Activated naive CD8-positive, alpha-beta T cell treated with anti-CD3 and anti-CD28 coated beads for 36 hours (primary cell): ENCODE measurements around the gene ALG12. TPM values are rescaled to one million over a fixed set of nuclear protein-coding genes. Genes with fewer than 3 reads are reported as not detected.

Experiments
- DNase-seq: peaks from one replicate; pipeline ENCODE4 v3.0.0; 2021
- H3K27ac Mint-ChIP-seq: one replicate; pipeline ENCODE4 v1.8.0; 2022; ENCODE audit warnings: mild to moderate bottlenecking, moderate library complexity, mixed read lengths
- H3K27me3 Mint-ChIP-seq: one replicate; pipeline ENCODE4 v1.8.0; 2022; ENCODE audit warnings: mild to moderate bottlenecking, mixed read lengths
- H3K36me3 Mint-ChIP-seq: one replicate; pipeline ENCODE4 v1.8.0; 2021; ENCODE audit warnings: mild to moderate bottlenecking, mixed read lengths
- H3K4me1 Mint-ChIP-seq: one replicate; pipeline ENCODE4 v1.8.0; 2021; ENCODE audit warnings: mixed read lengths
- H3K4me3 Mint-ChIP-seq: one replicate; pipeline ENCODE4 v1.8.0; 2022; ENCODE audit warnings: mild to moderate bottlenecking, moderate library complexity, mixed read lengths
- H3K9me3 Mint-ChIP-seq: one replicate; pipeline ENCODE4 v1.8.0; 2022; ENCODE audit warnings: mixed read lengths
- total RNA-seq, 2 experiments: library from RNA; stranded (reverse); gene quantifications; one replicate each; pipeline ENCODE4 v1.2.3, GENCODE V29; 2021

Gene ALG12
- 10 to 100 TPM; 14.5 to 15.2 TPM for total RNA-seq

DNA sequence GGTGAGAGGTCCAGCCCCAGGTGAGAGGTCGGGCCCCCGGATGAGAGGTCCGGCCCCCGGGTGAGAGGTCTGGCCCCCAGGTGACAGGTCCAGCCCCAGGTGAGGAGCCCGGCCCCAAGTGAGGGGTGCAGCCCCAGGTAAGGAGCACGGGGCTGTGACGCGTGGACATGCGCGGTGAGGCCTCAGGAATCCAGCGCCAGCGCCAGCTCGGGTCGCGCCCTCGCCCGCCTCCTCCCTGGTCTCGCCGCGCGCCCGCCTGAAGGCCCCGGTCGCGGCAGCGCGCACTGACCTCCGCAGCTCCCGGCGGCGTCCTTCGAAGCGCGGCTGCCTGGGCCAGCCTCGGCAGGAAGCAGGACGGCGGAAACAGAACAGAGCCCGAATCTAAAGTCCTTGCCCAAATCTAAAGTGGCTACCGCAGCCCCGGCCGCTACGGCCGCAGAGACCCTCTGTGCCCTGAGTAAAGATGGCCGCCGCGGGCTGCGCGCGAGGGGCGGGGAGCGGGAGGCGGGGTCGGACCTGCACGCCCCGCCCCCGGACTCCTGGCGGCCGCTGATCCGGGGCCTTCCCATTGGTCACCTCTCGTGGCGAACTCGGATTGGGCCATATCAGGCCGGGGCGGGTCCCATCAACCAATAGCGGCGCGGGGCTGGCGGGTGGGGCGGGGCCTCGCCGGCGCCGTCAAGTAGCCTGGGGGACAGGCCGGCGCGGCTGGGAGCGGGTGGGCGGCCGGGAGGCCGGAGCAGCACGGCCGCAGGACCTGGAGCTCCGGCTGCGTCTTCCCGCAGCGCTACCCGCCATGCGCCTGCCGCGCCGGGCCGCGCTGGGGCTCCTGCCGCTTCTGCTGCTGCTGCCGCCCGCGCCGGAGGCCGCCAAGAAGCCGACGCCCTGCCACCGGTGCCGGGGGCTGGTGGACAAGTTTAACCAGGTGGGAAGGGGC lies at the start of gene ALG12, which contains the start of gene CRELD2:
Gene ALG12 (minus strand): TSS at position 465 of the 937 bp plus-strand sequence. CDS start 4,673 bp downstream, outside the sequence.
Gene CRELD2 (plus strand): TSS at position 661 of the 937 bp plus-strand sequence. CDS start 136 bp downstream, at position 797.
- no peaks in the 10 kb centered on the region for H3K9me3 Mint-ChIP-seq
- peak within 1 kb of the TSS; percentile 83 for H3K27ac Mint-ChIP-seq
- peaks cover 18% of the 10 kb centered on the region for H3K4me1 Mint-ChIP-seq
- peaks cover 2% of the 10 kb centered on the region for H3K36me3 Mint-ChIP-seq
- no peaks in the 10 kb centered on the region for H3K27me3 Mint-ChIP-seq
- H3K4me3 Mint-ChIP-seq, result peak within 1 kb of the TSS; percentile 88
- DNase-seq, result peak; percentile 98

DNA sequence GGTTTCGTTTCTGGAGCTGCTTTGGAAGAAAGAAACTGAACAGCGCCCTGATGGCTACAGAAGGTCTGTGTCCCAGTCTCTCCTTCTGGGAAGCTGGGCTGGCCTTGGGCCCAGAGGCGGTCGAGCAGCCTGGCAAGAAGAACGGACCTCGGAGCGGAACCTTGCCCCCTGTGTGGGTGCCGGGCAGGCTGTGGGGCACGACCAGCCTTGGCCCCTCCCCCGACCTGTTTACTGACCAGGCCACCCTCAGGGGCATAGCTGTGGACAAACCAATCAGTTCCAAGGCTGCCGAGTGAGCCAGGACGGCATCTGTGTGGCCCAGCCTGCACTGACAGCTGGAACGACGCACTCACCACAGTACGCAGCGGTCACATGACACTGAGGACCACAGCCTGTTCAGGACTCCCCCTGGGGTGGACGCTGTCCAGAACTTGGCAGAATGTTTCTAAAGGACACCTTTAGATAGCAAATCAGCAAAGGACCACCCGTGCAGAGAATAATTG lies 49.5 kb upstream of the ALG12 start:
- DNase-seq, result no peak
- H3K27ac Mint-ChIP-seq, result peak overlapping the region; percentile 66
- no peaks in the 10 kb centered on the region for H3K27me3 Mint-ChIP-seq
- H3K36me3 Mint-ChIP-seq, result peaks cover 26% of the 10 kb centered on the region
- peaks cover 42% of the 10 kb centered on the region for H3K4me1 Mint-ChIP-seq
- no peak overlapping the region for H3K4me3 Mint-ChIP-seq
- no peaks in the 10 kb centered on the region for H3K9me3 Mint-ChIP-seq

DNA sequence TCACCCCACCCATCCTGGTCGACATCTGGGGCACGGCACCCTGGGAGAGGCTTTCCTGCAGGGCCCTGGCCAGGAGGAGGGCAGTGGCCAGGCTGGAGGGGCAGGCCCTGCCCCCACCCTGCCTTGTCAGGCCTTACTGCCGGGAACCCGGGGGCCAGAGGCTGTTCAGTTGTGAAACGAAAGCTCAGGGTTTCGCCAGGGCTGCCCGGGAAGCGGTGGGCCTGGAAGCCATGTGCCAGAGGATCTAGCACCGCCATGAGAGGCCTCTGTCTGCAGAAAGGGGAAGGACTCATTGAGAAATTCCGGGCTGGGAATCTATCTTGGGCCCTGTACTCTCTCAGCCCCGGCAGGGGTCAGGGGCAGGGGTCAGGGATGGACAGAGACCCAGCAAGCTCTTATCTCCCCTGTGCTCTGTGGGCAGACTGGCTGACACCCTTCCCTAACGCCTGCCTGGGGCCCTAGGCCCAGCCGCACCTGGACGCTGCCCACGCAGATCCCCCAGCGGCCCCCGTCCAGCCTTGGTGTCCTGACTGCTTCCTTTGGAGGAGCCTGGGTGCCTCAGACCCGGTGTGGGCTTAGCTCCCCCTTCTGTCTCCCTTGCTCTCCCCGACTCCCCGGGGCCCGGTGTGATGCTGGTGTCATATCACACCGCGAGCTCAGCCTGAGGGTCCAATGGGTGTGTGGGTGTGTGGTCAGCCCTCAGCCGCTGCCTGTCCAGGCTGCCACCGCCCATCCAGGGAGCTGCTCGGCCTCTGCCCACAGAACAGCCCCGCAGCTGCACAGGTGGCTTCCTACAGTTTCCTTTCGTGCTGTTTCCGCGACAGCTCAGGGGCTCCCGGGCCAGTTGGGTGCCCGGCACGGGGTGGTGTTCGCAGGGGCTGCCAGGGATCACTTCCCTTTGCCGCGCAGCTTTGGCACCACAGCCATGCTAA lies 48.8 kb upstream of the ALG12 start:
- peaks cover 30% of the 10 kb centered on the region for H3K36me3 Mint-ChIP-seq
- H3K9me3 Mint-ChIP-seq, result no peaks in the 10 kb centered on the region
- H3K27me3 Mint-ChIP-seq, result no peaks in the 10 kb centered on the region
- no peak for DNase-seq
- peak overlapping the region; percentile 66 for H3K27ac Mint-ChIP-seq
- peak overlapping the region; percentile 56 for H3K4me3 Mint-ChIP-seq
- peaks cover 42% of the 10 kb centered on the region for H3K4me1 Mint-ChIP-seq

DNA sequence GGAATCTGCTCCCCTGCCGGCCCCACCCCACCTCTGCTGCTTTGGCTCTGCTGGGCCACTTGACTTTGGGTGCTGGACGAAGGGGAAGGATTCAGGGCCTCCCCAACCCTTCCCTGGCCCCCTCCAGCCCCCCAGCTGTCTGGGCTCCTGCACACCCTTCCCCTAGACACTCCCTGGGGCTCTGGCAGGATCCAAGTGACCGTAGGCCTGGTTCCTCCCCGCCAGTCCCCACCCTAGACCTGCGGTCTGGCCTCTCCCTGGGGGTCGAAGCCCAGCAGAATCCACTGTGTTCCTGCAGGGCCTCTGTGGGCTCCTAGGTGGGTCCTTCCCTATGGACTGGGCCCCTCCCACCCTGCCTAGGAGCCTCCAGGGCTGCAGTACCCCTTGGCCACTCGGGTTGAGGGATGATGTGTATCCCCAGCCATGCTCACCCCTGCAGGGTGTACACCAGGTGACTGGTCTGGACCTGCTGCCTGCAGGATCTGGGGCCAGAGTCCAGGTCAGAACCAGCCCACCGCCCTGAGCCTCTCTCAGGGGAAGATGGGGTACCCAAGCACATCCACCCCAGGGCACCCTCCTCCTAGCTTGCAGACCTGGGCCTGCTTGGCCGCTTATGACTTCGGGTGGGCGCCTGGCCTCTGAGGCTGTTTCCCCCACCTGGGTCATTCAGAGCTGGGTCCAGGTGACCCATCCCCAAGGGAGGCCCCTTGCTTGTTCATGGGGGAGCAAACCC lies 48.0 kb upstream of the ALG12 start:
- Mint-ChIP-seq H3K27me3 (no peaks in the 10 kb centered on the region), H3K36me3 (peaks cover 36% of the 10 kb centered on the region), H3K4me3 (peak overlapping the region; percentile 32), H3K9me3 (no peaks in the 10 kb centered on the region), H3K27ac (peak overlapping the region; percentile 51), H3K4me1 (peaks cover 42% of the 10 kb centered on the region)
- no peak for DNase-seq

GRCh38 chr22:49965091-49966040 lies 47.1 kb upstream of the ALG12 start:
- peak overlapping the region; percentile 68 for H3K27ac Mint-ChIP-seq
- no peak for DNase-seq
- peak overlapping the region; percentile 92 for H3K4me3 Mint-ChIP-seq
- H3K9me3 Mint-ChIP-seq, result no peaks in the 10 kb centered on the region
- H3K36me3 Mint-ChIP-seq, result peaks cover 36% of the 10 kb centered on the region
- peaks cover 36% of the 10 kb centered on the region for H3K4me1 Mint-ChIP-seq
- no peaks in the 10 kb centered on the region for H3K27me3 Mint-ChIP-seq

- Mint-ChIP-seq H3K27ac (peak overlapping the region; percentile 88), H3K9me3 (no peaks in the 10 kb centered on the region), H3K4me3 (peak overlapping the region; percentile 92), H3K27me3 (no peaks in the 10 kb centered on the region), H3K36me3 (peaks cover 36% of the 10 kb centered on the region), H3K4me1 (peaks cover 30% of the 10 kb centered on the region)
- no peak for DNase-seq
Measured at GRCh38 chr22:49964136-49965090, 46.2 kb upstream of the ALG12 start.

DNA sequence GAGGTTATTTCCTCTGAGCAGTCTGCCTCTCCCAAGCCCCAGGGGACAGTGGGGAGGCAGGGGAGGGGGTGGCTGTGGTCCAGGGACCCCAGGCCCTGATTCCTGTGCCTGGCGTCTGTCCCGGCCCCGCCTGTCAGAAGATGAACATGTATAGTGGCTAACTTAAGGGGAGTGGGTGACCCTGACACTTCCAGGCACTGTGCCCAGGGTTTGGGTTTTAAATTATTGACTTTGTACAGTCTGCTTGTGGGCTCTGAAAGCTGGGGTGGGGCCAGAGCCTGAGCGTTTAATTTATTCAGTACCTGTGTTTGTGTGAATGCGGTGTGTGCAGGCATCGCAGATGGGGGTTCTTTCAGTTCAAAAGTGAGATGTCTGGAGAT lies 45.4 kb upstream of the ALG12 start:
- no peak for DNase-seq
- H3K36me3 Mint-ChIP-seq, result peaks cover 36% of the 10 kb centered on the region
- H3K4me1 Mint-ChIP-seq, result peaks cover 35% of the 10 kb centered on the region
- peak overlapping the region; percentile 88 for H3K27ac Mint-ChIP-seq
- no peaks in the 10 kb centered on the region for H3K9me3 Mint-ChIP-seq
- H3K4me3 Mint-ChIP-seq, result peak overlapping the region; percentile 92
- H3K27me3 Mint-ChIP-seq, result no peaks in the 10 kb centered on the region

GRCh38 chr22:49962751-49963646 lies 44.8 kb upstream of the ALG12 start:
- H3K4me1 Mint-ChIP-seq, result peaks cover 33% of the 10 kb centered on the region
- peak overlapping the region; percentile 92 for H3K4me3 Mint-ChIP-seq
- no peak for DNase-seq
- H3K36me3 Mint-ChIP-seq, result peaks cover 35% of the 10 kb centered on the region
- H3K27me3 Mint-ChIP-seq, result no peaks in the 10 kb centered on the region
- peak overlapping the region; percentile 88 for H3K27ac Mint-ChIP-seq
- H3K9me3 Mint-ChIP-seq, result no peaks in the 10 kb centered on the region

- no peaks in the 10 kb centered on the region for H3K27me3 Mint-ChIP-seq
- DNase-seq, result peak; percentile 86
- H3K27ac Mint-ChIP-seq, result peak overlapping the region; percentile 95
- no peaks in the 10 kb centered on the region for H3K9me3 Mint-ChIP-seq
- H3K4me3 Mint-ChIP-seq, result peak overlapping the region; percentile 92
- peaks cover 26% of the 10 kb centered on the region for H3K4me1 Mint-ChIP-seq
- H3K36me3 Mint-ChIP-seq, result peaks cover 33% of the 10 kb centered on the region
Measured at GRCh38 chr22:49962012-49962750, 43.9 kb upstream of the ALG12 start.

DNA sequence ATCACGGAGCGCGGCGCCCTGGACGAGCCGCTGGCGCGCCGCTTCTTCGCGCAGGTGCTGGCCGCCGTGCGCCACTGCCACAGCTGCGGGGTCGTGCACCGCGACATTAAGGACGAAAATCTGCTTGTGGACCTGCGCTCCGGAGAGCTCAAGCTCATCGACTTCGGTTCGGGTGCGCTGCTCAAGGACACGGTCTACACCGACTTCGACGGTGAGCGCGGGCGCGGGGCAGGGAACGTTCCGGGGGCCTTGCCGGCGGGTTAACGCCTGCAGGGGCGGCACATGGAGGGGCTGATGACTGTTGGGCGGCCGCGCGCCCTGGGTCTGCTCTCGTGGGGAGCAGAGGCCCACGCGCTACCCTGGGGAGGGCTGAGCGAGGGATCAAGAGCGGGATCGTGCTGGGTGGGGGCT lies 43.4 kb upstream of the ALG12 start:
- Mint-ChIP-seq H3K27me3 (no peaks in the 10 kb centered on the region), H3K27ac (peak overlapping the region; percentile 95), H3K4me3 (peak overlapping the region; percentile 92), H3K4me1 (peaks cover 25% of the 10 kb centered on the region), H3K9me3 (no peaks in the 10 kb centered on the region), H3K36me3 (peaks cover 33% of the 10 kb centered on the region)
- DNase-seq, result no peak

DNA sequence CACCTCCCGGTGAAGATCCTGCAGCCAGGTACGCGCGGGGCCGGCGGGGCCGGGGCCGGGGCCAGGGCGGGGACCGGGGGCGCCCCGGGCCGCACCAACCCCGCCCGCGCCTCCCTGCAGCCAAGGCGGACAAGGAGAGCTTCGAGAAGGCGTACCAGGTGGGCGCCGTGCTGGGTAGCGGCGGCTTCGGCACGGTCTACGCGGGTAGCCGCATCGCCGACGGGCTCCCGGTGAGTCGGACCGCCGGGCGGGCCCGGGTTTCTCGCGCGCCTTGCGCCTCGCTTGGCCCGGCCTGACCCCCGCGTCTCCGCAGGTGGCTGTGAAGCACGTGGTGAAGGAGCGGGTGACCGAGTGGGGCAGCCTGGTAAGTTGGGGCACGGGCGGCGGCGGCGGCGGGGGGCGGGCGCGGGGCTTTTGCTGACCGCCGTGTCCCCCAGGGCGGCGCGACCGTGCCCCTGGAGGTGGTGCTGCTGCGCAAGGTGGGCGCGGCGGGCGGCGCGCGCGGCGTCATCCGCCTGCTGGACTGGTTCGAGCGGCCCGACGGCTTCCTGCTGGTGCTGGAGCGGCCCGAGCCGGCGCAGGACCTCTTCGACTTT lies 42.9 kb upstream of the ALG12 start:
- DNase-seq, result peak; percentile 60

More for the DNA sequence above, 42.9 kb upstream of the ALG12 start:
- no peaks in the 10 kb centered on the region for H3K27me3 Mint-ChIP-seq
- H3K36me3 Mint-ChIP-seq, result peaks cover 33% of the 10 kb centered on the region
- no peaks in the 10 kb centered on the region for H3K9me3 Mint-ChIP-seq
- H3K27ac Mint-ChIP-seq, result peak overlapping the region; percentile 95
- peaks cover 22% of the 10 kb centered on the region for H3K4me1 Mint-ChIP-seq
- H3K4me3 Mint-ChIP-seq, result peak overlapping the region; percentile 92
